AG08395 (cell line): ENCODE data around the gene TMEM115.
"Not testable (repeated sequence)": the region's sequence is repeated elsewhere in the genome, so short reads cannot be mapped to it uniquely, and the experiment has no call there.

Source experiments
- DNase-seq: peaks from one replicate; pipeline ENCODE4 v3.0.0; 2012; ENCODE audit warnings: mixed read lengths, low spot score

Gene TMEM115

GRCh38 chr3:50317300-50317699, 42.0 kb downstream of the TMEM115 start:
- DNase-seq, result no peak

- DNase-seq, result no peak
Measured at GRCh38 chr3:50316657-50317242, 42.6 kb downstream of the TMEM115 start.

GRCh38 chr3:50314816-50315215, 44.5 kb downstream of the TMEM115 start:
- no peak for DNase-seq

GRCh38 chr3:50314342-50314741, 45.0 kb downstream of the TMEM115 start:
- DNase-seq, result no peak

- DNase-seq, result not testable (repeated sequence)
Measured at GRCh38 chr3:50312041-50312440, 47.3 kb downstream of the TMEM115 start.
